Stomach (tissue), 9 donors: ENCODE data around the gene TSHR. TPM values are rescaled to one million over a fixed set of nuclear protein-coding genes. Genes with fewer than 3 reads are reported as not detected.

Source experiments
- DNase-seq, 2 donors: peaks; one replicate each; pipeline versions ENCODE4 v3.0.0 to v3.0.0-alpha.2; 2013 to 2019
- H3K27ac ChIP-seq, 5 donors: fragments of 200-600 bp in 4 of 5; sonication (generic) in 4 of 5; one replicate each; pipeline ENCODE4 v1.5.1; 2013 to 2019; ENCODE audit warnings: mild to moderate bottlenecking in 1 of 5, moderate library complexity in 1 of 5
- H3K27me3 ChIP-seq, 3 donors: fragments of 200-600 bp; sonication (generic); one replicate each; pipeline ENCODE4 v1.5.1; 2017 to 2019; ENCODE audit warnings: mixed run types in 1 of 3
- H3K36me3 ChIP-seq, 4 donors: fragments of 200-600 bp; sonication (generic); 1 replicate in 3 of 4; 2 replicates in 1 of 4; pipeline ENCODE4 v1.5.1; 2016 to 2019
- H3K4me1 ChIP-seq, 4 donors: fragments of 200-600 bp; sonication (generic); one replicate each; pipeline ENCODE4 v1.5.1; 2016 to 2019
- H3K4me3 ChIP-seq, 4 donors: fragments of 200-600 bp; sonication (generic) in 3 of 4; one replicate each; pipeline ENCODE4 v1.5.1; 2016 to 2019; ENCODE audit warnings: mild to moderate bottlenecking in 1 of 4
- H3K9me3 ChIP-seq, 4 donors: fragments of 200-600 bp; sonication (generic); one replicate each; pipeline ENCODE4 v1.5.1; 2016 to 2019
- EP300 ChIP-seq: sonication (generic); formaldehyde crosslinking; IDR thresholded peaks from one replicate; pipeline ENCODE4 v1.6.1; 2017; ENCODE audit warnings: antibody characterized with exemption
- POLR2A ChIP-seq, 4 donors: fragments of 450-650 bp; IDR thresholded peaks; one replicate each; pipeline ENCODE4 v1.6.1; 2016; ENCODE audit warnings: antibody characterized with exemption in 4 of 4, control low read depth in 2 of 4, mild to moderate bottlenecking in 1 of 4, moderate library complexity in 1 of 4
- POLR2AphosphoS5 ChIP-seq, 3 donors: sonication (generic); formaldehyde crosslinking; IDR thresholded peaks; one replicate each; pipeline ENCODE4 v1.6.1; 2016; ENCODE audit warnings: antibody characterized with exemption in 3 of 3
- WGBS, 5 donors: extraction: QIAGEN DNeasy Blood & Tissue Kit in 3 of 5; methylation state at CpG; one replicate each; pipeline versions ENCODE4 v1.1.5 to v1.1.7; 2013 to 2018; 5-methylcytosine and 5-hydroxymethylcytosine counted together
- intact Hi-C: fragments of 100-400 bp; cut with DNase I; formaldehyde crosslinking; loops from one replicate; pipeline ENCODE4 v1.15.1; 2023; ENCODE audit warnings: low total_unique reads
- polyA plus RNA-seq, 3 donors: library from polyadenylated mRNA; stranded (reverse); fragments of 200-250 nt; gene quantifications; one replicate each; pipeline ENCODE4 v1.2.3, GENCODE V29; 2013
- total RNA-seq, 5 donors: library from RNA; depleted of rRNA; stranded (reverse); fragments of >200 nt; gene quantifications; one replicate each; pipeline versions ENCODE4 v1.1.0 to v1.2.3, GENCODE V29; 2014 to 2016
- TF ChIP-seq, protein P1 (sequence below), 7 experiments: fragments of 450-650 bp in 4 of 7; fragments of 200-600 bp in 3 of 7; sonication (generic) in 3 of 7; IDR thresholded peaks; one replicate each; pipeline ENCODE4 v1.5.1; 2016 to 2019; ENCODE audit warnings: antibody characterized with exemption in 7 of 7, control low read depth in 2 of 7, mild to moderate bottlenecking in 1 of 7
- donor health status: healthy with polysubstance abuse.
- donor health status: Bipolar disorder and iron deficiency.
- donor health status: healthy.

The TSHR gene
- total and polyA plus RNA-seq, 8 donors, result 0.18 to 0.46 (median 0.45) TPM; not detected in 5

DNA sequence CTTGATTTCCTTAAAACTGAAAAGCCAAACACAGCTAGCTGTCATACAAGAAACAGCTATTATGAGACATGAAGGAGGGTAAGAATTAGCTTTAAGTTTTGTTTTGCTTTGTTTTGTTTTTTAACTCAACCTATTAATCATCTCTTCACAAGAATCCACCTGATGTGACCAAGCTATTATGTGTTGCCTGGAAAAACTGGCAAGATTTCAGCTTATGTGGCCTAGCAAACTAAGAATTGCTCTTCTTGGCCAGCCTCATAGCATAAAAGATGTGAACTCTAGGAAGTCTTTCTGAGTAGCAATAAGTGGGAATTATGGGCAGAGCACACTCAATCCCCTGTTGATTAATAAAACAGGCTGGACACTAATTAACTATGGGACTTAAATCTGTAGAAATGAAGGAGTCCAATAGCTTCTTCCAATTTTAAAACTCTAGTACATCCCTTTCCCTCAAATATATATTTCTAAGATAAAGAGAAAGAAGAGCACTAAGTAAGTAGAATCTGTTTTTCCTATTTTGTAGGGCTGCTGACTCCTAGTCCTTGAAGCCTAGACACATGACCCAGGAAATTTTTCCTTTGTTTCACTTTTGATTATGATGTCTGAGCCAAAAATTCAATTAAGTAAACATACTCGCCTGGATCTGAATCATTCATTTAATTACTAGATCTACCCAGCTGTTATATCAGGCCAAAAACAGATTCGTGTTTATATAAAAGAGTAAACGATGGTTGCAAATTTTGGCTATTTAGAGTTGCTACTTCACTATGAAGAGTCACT lies 189.6 kb downstream of the TSHR start:
- TF ChIP-seq POLR2AphosphoS5 (IDR thresholded peaks at IDR 0.05) (no peak), POLR2A (IDR thresholded peaks at IDR 0.05) (no peak), EP300 (no peak)
- TF ChIP-seq, protein P1, sequence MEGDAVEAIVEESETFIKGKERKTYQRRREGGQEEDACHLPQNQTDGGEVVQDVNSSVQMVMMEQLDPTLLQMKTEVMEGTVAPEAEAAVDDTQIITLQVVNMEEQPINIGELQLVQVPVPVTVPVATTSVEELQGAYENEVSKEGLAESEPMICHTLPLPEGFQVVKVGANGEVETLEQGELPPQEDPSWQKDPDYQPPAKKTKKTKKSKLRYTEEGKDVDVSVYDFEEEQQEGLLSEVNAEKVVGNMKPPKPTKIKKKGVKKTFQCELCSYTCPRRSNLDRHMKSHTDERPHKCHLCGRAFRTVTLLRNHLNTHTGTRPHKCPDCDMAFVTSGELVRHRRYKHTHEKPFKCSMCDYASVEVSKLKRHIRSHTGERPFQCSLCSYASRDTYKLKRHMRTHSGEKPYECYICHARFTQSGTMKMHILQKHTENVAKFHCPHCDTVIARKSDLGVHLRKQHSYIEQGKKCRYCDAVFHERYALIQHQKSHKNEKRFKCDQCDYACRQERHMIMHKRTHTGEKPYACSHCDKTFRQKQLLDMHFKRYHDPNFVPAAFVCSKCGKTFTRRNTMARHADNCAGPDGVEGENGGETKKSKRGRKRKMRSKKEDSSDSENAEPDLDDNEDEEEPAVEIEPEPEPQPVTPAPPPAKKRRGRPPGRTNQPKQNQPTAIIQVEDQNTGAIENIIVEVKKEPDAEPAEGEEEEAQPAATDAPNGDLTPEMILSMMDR (IDR thresholded peaks at IDR 0.05), result no peak
- H3K27ac ChIP-seq, result peak overlapping the region in 3 of 5 donors; percentile 11 to 25 (median 16)
- intact Hi-C loops, result no loop called here

DNA sequence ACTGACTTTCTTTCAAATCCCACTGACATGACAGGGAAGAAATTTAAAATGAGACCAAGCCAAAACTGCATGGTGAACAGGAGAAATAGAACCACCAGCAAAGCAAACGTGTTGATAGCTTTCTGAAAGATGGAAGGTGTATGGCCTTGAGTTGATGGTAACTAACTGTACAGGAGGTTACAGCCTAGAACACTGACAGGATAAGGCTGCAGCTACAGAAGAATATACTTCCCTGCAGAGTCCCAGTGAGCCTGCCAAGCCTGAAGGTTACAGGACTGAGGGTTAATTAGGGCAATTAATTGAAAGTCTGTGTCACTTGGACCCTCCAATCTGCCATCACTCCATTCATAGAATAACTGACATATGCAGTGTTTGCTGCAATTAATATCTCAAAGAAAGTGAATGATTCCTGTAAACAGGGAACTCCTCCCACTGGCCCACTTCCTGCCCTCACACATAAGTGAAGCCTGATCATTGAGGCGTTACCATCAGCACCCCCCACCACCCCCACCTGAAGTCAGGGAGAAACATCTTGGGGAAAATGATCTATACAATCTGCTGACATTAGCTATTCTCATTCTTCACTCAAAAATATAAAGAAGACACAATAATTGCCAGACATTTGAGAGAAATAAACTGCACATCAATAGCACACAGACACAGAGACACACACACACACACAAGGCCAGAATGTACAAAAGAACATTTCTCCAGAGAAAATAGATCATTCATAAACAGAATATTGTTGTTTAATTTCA lies 191.9 kb downstream of the TSHR start:
- 53 to 69% (median 63%) methylated on average over 2 of the region's 2 CpGs for WGBS, 5 donors
- TF ChIP-seq, protein P1 (IDR thresholded peaks at IDR 0.05), result no peak
- TF ChIP-seq EP300 (no peak), POLR2AphosphoS5 (IDR thresholded peaks at IDR 0.05) (no peak)
- Histone ChIP-seq H3K4me1 (peaks cover 0 to 19% (median 10%) of the 10 kb centered on the region in 4 donors), H3K9me3 (no peaks in the 10 kb centered on the region), H3K36me3 (no peaks in the 10 kb centered on the region), H3K27ac (no peak overlapping the region), H3K27me3 (no peaks in the 10 kb centered on the region), H3K4me3 (no peak overlapping the region)
- intact Hi-C loops, result no loop called here
- no peak for DNase-seq

More for the DNA sequence above, 189.6 kb downstream of the TSHR start:
- H3K27me3 ChIP-seq, result no peaks in the 10 kb centered on the region
- no peak overlapping the region for H3K4me3 ChIP-seq
- H3K4me1 ChIP-seq, result peaks cover 0 to 19% (median 10%) of the 10 kb centered on the region in 4 donors
- WGBS, 5 donors, result 21 to 35% (median 31%) methylated on average over 3 of the region's 3 CpGs
- H3K36me3 ChIP-seq, result no peaks in the 10 kb centered on the region
- no peaks in the 10 kb centered on the region for H3K9me3 ChIP-seq
- no peak for DNase-seq

DNA sequence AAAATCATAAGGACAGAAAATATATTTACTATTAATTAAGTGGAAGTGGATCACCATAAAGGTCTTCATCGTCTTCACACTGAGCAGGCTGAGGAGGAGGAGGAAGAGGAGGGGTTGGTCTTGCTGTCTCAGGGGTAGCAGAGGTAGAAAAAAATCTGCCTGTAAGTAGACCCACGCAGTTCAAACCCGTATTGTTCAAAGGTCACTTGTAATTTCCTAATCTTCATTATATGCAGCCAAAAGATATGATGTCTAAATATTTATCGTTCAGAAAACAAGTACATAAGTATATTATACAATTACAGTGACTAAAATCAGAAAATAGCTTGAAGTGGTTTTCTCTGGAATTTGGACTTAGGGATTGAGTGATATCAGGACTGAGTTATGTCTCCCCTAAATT lies 193.2 kb downstream of the TSHR start:
- H3K36me3 ChIP-seq, result no peaks in the 10 kb centered on the region
- no peaks in the 10 kb centered on the region for H3K27me3 ChIP-seq
- H3K9me3 ChIP-seq, result no peaks in the 10 kb centered on the region
- 21 to 42% (median 30%) methylated on average over 4 of the region's 4 CpGs for WGBS, 5 donors
- TF ChIP-seq EP300, result no peak
- no peak for TF ChIP-seq POLR2A (IDR thresholded peaks at IDR 0.05)
- TF ChIP-seq, protein P1 (IDR thresholded peaks at IDR 0.05), result no peak
- no peak for TF ChIP-seq POLR2AphosphoS5 (IDR thresholded peaks at IDR 0.05)
- no peak overlapping the region for H3K4me3 ChIP-seq
- intact Hi-C loops, result no loop called here
- no peak for DNase-seq
- peaks cover 0 to 19% (median 10%) of the 10 kb centered on the region in 4 donors for H3K4me1 ChIP-seq
- no peak overlapping the region for H3K27ac ChIP-seq

DNA sequence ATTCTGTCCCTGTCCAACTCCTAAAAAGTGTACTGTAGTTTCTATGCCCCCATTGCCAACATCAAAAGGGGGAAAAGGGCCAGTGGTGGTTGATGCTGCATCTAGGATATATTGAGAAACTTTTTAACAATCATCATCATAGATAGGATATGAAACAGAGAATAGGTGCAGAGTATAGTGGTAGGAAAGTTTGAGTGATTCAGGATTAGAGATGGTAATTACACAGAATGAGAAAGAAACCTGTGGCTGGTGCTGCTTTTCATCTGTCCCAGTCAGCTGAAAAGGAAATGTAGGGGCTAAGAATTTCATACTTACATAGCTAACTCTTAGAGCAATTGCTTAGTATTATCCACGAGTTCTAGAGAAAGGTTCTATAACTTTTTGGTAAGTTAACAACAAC lies 197.8 kb downstream of the TSHR start:
- TF ChIP-seq, protein P1 (IDR thresholded peaks at IDR 0.05), result no peak
- TF ChIP-seq EP300 (no peak), POLR2AphosphoS5 (IDR thresholded peaks at IDR 0.05) (no peak), POLR2A (IDR thresholded peaks at IDR 0.05) (no peak)
- WGBS, 5 donors, result 71 to 79% (median 76%) methylated on average over 1 of the region's 1 CpG
- no peak overlapping the region for H3K4me3 ChIP-seq
- intact Hi-C loops, result no loop called here
- H3K36me3 ChIP-seq, result no peaks in the 10 kb centered on the region
- H3K9me3 ChIP-seq, result no peaks in the 10 kb centered on the region
- no peaks in the 10 kb centered on the region for H3K4me1 ChIP-seq
- no peak for DNase-seq
- H3K27ac ChIP-seq, result no peak overlapping the region
- no peaks in the 10 kb centered on the region for H3K27me3 ChIP-seq
